SJCRH30 (cell line): Measurements from ENCODE around the gene CAMK2N2. TPM values are rescaled to one million over a fixed set of nuclear protein-coding genes. Genes with fewer than 3 reads are reported as not detected.
"Not testable (repeated sequence)": the region's sequence is repeated elsewhere in the genome, so short reads cannot be mapped to it uniquely, and the experiment has no call there.

Experiments used
- DNase-seq, 2 experiments: peaks; one replicate each; pipeline ENCODE4 v3.0.0-alpha.2; 2015 to 2020
- H3K27ac ChIP-seq: fragments of 250-450 bp; sonication (Bioruptor Pico); 2 replicates; pipeline ENCODE4 v1.5.1; 2020; ENCODE audit warnings: mild to moderate bottlenecking, moderate library complexity
- H3K27me3 ChIP-seq: fragments of 250-450 bp; sonication (Bioruptor Pico); 2 replicates; pipeline ENCODE4 v1.5.1; 2020; ENCODE audit warnings: mild to moderate bottlenecking, moderate library complexity
- H3K36me3 ChIP-seq: fragments of 250-450 bp; sonication (Bioruptor Pico); 2 replicates; pipeline ENCODE4 v1.5.1; 2020; ENCODE audit warnings: mild to moderate bottlenecking, moderate library complexity
- H3K4me1 ChIP-seq: fragments of 250-450 bp; sonication (Bioruptor Pico); 2 replicates; pipeline ENCODE4 v1.5.1; 2020; ENCODE audit warnings: mild to moderate bottlenecking, moderate library complexity
- H3K4me3 ChIP-seq: fragments of 250-450 bp; sonication (Bioruptor Pico); 2 replicates; pipeline ENCODE4 v1.5.1; 2020; ENCODE audit warnings: mild to moderate bottlenecking, moderate library complexity
- H3K9me3 ChIP-seq: fragments of 250-450 bp; sonication (Bioruptor Pico); replicated peaks from 2 replicates; pipeline ENCODE4 v1.5.1; 2020; ENCODE audit warnings: mild to moderate bottlenecking, moderate library complexity
- total RNA-seq: library from RNA; depleted of rRNA; stranded (reverse); fragments of >200 nt; shearing (Covaris generic); gene quantifications from 2 replicates; pipeline ENCODE4 v1.2.3, GENCODE V29; 2014

CAMK2N2 gene
- total RNA-seq, 1 experiment from 2014 or later: 6.0 TPM

DNA sequence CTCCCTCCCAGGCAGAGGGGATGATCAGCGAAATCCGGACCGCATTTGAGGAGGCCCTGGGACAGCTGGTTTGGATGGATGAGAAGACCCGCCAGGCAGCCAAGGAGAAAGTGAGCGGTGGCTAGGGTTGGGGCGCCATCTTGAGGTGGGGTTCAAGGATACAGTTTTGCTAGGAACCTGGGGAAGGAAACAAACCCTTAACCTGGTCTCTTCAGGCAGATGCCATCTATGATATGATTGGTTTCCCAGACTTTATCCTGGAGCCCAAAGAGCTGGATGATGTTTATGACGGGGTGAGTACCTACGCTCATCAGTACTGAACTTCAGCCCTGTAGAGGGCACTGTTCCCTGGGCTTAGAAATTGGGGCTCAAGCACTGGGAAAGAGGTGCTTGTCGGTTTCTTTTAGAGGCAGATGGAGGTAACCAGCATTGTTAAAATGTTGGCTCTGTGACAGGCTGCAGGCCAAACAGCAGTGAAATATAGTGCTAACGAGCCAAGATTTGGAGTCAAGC is 28.1 kb upstream of the CAMK2N2 start:
- Histone ChIP-seq H3K9me3 (no peaks in the 10 kb centered on the region), H3K27me3 (no peaks in the 10 kb centered on the region; the same call in 1 of the 2 replicates), H3K27ac (no peak overlapping the region), H3K4me3 (no peak overlapping the region), H3K36me3 (no peaks in the 10 kb centered on the region), H3K4me1 (no peaks in the 10 kb centered on the region)
- peak; percentile 79 to 88 for DNase-seq

DNA sequence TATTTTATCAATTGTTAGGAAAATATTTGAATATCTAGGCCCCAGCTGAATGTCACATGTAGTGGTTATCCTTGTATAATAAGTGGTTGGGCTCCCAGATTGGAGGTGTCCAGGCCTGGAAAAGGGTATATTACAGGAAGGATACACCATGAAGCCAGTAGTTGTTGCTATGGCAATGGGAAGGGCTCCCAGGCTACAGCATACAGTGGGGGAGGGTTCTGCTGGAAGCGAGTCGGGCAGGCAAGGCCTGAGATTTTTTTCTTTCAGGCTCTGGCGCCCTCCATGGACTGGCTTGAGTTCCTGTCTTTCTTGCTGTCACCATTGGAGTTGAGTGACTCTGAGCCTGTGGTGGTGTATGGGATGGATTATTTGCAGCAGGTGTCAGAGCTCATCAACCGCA is 23.3 kb upstream of the CAMK2N2 start:
- H3K36me3 ChIP-seq: no peaks in the 10 kb centered on the region
- H3K4me3 ChIP-seq: no peak overlapping the region
- no peak overlapping the region for H3K27ac ChIP-seq
- H3K27me3 ChIP-seq: no peaks in the 10 kb centered on the region
- H3K4me1 ChIP-seq: no peaks in the 10 kb centered on the region
- peak; percentile 64 to 69 for DNase-seq
- H3K9me3 ChIP-seq: no peaks in the 10 kb centered on the region

DNA sequence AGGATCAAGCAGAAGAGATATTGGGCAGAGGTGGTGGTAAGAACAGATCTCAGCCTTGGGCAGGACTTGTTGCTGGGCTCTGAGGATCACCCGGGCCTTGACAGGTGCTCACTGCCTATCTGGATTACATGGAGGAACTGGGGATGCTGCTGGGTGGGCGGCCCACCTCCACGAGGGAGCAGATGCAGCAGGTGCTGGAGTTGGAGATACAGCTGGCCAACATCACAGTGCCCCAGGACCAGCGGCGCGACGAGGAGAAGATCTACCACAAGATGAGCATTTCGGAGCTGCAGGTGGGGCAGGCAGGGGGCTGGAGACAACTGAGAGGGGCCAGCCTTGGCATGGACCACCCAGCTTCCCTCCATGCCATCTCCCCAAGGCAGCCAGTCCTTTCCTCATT is 22.3 kb upstream of the CAMK2N2 start:
- Histone ChIP-seq H3K27ac (no peak overlapping the region), H3K27me3 (no peaks in the 10 kb centered on the region), H3K4me1 (no peaks in the 10 kb centered on the region), H3K9me3 (no peaks in the 10 kb centered on the region), H3K4me3 (no peak overlapping the region), H3K36me3 (no peaks in the 10 kb centered on the region)
- no peak for DNase-seq

DNA sequence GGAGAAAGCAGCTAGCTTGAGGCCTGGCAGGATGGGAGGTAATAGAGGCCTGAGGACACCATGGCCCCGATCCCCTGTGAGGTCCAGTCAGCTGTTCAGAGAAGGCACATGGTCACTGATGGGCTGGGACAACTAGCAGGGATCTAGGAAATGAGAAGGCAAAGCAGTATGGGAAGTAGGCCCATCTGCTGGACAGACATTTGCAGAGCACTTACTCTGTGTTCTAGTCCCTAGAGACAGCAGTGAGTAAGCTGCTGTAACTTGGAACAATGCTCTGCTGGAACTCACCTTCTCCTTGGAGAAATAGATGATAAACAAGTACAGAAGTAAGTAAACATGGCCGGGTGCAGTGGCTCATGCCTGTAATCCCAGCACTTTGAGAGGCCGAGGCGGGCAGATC is 21.6 kb upstream of the CAMK2N2 start:
- H3K27me3 ChIP-seq: no peaks in the 10 kb centered on the region

DNA sequence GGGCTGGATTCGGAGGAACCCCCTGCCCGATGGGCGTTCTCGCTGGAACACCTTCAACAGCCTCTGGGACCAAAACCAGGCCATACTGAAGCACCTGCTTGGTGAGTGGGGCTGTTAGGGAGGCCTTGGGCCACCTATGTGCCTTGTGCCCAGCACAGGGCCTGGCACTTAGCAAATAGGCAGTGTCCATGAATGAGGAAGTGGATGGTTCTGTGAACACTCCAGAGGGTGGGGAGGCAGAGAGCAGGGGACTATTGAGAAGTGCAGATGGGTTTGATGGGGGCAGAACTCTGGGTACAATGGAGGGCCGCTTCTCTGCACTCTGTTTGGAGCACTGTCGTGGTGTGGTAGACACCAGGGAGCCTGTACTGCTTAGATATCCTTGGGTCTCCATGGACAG is 16.0 kb upstream of the CAMK2N2 start:
- Histone ChIP-seq H3K27ac (no peak overlapping the region), H3K27me3 (peaks cover 20% of the 10 kb centered on the region)
- no peak for DNase-seq

More for the DNA sequence above, 21.6 kb upstream of the CAMK2N2 start:
- no peaks in the 10 kb centered on the region for H3K4me1 ChIP-seq
- DNase-seq: no peak
- H3K4me3 ChIP-seq: no peak overlapping the region
- H3K36me3 ChIP-seq: no peaks in the 10 kb centered on the region
- H3K27ac ChIP-seq: no peak overlapping the region
- H3K9me3 ChIP-seq: no peaks in the 10 kb centered on the region

DNA sequence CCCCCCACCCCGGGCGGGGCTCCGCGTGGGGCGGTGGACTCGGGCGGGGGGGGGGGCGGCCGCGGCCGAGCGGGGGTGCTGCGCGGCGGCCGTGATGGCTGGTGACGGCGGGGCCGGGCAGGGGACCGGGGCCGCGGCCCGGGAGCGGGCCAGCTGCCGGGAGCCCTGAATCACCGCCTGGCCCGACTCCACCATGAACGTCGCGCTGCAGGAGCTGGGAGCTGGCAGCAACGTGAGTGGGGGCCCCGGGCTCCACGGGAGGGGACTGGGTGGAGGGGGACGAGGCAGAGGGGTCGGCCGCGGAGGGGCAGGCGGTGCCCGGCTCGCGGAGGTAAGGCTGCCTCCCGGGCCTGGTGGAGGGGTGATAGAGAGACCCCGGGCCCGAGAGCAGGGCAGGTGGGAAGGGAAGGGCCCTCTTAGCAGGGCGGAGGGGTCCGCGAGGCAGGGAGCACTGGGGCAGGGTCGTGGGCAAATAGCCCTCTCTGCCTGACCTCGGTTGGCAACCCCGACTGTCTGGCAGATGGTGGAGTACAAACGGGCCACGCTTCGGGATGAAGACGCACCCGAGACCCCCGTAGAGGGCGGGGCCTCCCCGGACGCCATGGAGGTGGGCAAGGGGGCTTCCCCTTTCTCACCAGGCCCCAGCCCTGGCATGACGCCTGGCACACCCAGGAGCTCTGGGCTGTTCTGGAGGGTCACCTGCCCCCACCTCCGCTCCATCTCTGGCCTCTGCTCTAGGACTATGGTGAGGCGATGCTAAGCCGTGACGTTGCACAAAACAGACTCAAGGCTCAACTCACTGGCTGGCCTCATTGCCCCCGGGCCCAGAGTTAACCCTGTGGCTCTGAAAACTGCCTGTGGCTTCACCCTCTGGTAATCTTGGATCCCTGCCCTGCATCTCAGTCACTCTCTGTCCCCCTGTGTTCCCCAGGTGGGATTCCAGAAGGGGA is 14.9 kb upstream of the CAMK2N2 start, which contains the start of gene ECE2:
Gene ECE2 (plus strand): TSS at position 62 of the 950 bp plus-strand sequence. CDS start 132 bp downstream, at position 194.
- H3K4me1 ChIP-seq: no peaks in the 10 kb centered on the region
- no peak within 1 kb of the TSS for H3K27ac ChIP-seq
- DNase-seq: no peak
- no peak within 1 kb of the TSS for H3K4me3 ChIP-seq
- no peaks in the 10 kb centered on the region for H3K36me3 ChIP-seq
- H3K27me3 ChIP-seq: peaks cover 20% of the 10 kb centered on the region
- H3K9me3 ChIP-seq: no peaks in the 10 kb centered on the region

More for the DNA sequence above, 16.0 kb upstream of the CAMK2N2 start:
- no peaks in the 10 kb centered on the region for H3K9me3 ChIP-seq
- no peaks in the 10 kb centered on the region for H3K4me1 ChIP-seq
- H3K4me3 ChIP-seq: no peak overlapping the region
- H3K36me3 ChIP-seq: no peaks in the 10 kb centered on the region

DNA sequence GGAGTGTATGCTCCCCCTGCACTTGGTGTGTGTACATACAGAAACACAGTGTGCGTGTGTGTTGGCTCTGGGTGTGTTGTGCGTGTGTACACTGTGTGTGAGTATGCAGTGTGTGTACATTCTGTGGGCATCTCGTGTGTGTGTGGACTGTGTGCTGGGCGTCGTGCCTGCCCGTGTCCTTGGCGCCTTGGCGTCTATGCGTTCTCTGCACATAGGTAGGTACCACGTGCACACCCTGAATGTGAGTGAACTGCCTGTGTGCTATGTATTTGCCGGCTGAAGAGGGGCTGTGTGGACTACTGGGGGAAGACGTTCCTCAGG is 14.0 kb upstream of the CAMK2N2 start:
- H3K4me1 ChIP-seq: no peaks in the 10 kb centered on the region
- peaks cover 20% of the 10 kb centered on the region for H3K27me3 ChIP-seq
- no peak for DNase-seq
- no peaks in the 10 kb centered on the region for H3K36me3 ChIP-seq
- no peak overlapping the region for H3K4me3 ChIP-seq
- no peaks in the 10 kb centered on the region for H3K9me3 ChIP-seq
- no peak overlapping the region for H3K27ac ChIP-seq

DNA sequence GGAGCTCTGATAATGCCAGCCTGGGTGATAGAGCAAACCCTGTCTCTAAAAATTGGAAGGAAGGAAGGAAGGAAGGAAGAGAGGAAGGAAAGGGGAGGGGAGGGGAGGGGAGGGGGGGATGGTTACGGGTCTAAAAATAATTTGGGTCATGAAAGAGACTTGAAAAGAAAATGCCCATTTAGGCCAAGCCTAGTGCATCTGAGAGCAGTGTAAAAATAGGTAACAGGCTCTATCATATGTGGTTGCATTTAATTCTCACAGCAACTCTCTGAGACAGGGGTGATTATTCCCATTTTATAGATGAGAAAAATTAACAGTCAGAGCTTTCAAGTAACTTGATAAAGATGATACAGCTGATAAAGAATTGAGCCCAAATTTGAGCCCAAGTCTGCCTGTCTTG is 10.9 kb upstream of the CAMK2N2 start:
- Histone ChIP-seq H3K4me1 (no peaks in the 10 kb centered on the region), H3K4me3 (no peak overlapping the region), H3K27me3 (peaks cover 19% of the 10 kb centered on the region), H3K27ac (no peak overlapping the region), H3K36me3 (no peaks in the 10 kb centered on the region), H3K9me3 (no peaks in the 10 kb centered on the region)
- no peak for DNase-seq

DNA sequence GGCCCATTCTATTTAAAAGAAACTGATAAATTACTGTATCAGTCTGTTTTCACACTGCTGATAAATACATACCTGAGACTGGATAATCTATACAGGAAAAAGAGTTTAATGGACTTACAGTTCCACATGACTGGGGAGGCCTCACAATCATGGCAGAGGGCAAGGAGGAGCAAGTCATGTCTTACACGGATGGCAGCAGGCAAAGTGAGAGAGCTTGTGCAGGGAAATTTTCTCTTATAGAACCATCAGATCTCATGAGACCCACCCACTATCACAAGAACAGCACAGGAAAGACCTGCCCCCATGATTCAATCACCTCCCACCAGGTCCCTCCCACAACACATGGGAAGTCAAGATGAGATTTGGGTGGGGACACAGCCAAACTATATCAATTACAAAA is 5.9 kb upstream of the CAMK2N2 start:
- H3K9me3 ChIP-seq, H3K4me1 ChIP-seq, DNase-seq, H3K36me3 ChIP-seq, H3K27me3 ChIP-seq, H3K4me3 ChIP-seq, H3K27ac ChIP-seq: not testable (repeated sequence)

DNA sequence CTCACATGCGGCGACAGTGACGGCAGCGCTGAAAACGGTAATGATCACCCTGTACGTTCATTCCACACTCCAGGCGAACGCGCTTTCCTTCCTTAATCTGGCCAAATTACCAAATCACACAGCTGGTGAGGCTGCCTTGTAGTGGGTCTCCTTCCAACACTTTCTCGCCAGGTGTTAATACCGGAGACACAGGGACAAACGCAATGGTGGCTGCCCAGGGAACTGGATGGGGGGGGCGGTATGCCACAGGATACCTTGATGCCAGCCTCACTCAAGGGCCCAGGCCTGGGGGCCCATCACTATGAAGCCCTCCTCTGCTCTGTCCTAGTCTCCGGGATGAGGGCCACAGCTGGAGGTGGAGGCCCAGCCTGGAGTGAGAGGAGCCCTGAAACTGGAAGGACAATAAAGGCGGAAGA is 1.4 kb upstream of the CAMK2N2 start:
- no peak overlapping the region for H3K27ac ChIP-seq
- no peaks in the 10 kb centered on the region for H3K36me3 ChIP-seq
- no peaks in the 10 kb centered on the region for H3K27me3 ChIP-seq
- peak overlapping the region; percentile 72 for H3K4me3 ChIP-seq
- H3K9me3 ChIP-seq: no peaks in the 10 kb centered on the region
- DNase-seq: no peak
- H3K4me1 ChIP-seq: peaks cover 3% of the 10 kb centered on the region; the same call in 1 of the 2 replicates

DNA sequence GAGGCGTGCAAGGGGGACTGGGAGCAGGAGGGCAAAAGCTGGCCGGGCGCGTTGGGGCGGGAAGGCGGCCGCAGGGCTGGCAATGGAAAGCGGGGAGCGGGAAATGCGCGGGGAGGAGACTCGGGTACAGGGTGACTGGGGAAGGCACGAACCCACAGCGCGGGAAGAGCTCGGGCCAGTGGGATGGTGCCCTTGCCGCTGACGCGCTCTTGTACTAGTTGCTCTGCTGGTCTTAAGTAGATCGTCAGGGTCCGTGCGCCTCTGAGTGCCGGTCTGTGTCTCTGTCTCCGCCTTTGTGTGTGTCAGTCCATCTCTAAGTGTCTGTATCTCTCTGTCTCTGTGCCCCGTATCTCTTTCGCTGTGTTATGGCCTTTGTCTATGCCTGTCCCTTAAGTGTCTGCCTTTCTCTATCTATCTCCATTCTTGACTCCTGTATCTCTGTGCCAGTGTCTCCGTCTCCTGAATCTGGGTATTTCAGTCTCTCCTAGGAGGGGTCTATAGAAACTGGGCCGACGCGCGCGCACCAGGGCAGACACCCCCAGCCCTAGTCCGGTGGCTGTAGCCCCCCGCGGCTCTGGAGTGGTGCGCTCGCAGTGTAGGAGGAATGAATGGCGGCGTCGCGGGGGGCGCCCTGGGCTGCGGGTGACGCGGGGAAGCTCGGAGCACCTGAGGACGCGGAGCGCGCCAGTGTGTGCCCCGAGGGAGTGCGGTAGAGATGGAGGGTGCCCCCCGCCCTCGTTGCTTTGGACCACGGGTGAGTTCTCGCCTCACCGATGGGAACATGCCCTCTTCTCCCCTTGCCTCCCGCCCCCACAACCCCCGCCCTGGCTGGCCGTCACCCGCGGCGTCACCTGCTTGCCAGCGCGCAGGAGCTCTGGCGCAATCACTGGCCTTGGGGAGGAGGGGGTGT is 756 bp upstream of the CAMK2N2 start:
- no peaks in the 10 kb centered on the region for H3K9me3 ChIP-seq
- H3K4me1 ChIP-seq: peaks cover 3% of the 10 kb centered on the region; the same call in 1 of the 2 replicates
- peak overlapping the region; percentile 72 for H3K4me3 ChIP-seq
- H3K27me3 ChIP-seq: no peaks in the 10 kb centered on the region
- peak overlapping the region; percentile 57 for H3K27ac ChIP-seq
- H3K36me3 ChIP-seq: no peaks in the 10 kb centered on the region
- peak in 1 of 2 experiments; percentile 24 for DNase-seq

DNA sequence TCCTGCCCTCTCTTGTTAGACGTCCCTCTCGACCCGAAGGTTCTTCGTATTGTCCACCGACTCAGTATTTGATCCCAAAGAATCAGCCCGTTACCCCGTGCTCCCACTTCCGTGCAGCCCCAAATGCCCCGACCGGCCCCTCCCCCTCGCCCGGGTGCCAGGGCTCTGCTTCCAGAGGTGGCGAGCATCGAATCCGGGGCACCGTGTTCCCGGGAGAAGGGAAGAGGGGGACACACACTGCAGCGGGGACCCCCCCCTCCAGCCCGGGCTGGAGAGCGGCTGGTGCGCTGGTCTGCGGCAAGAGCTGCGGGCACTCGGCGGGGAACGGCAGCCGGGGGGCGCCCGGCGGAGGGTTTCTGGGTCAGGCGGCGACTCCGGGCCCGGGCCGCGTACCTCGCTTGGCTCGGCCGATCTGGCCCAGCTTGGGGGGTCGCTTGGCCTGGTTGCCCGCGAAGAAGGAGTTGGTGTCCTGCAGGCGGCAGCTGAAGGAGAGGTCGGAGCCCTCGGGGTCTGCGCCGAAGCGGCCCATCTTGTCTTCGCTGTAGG is 556 bp downstream of the CAMK2N2 start:
- Histone ChIP-seq H3K4me1 (peaks cover 3% of the 10 kb centered on the region; the same call in 1 of the 2 replicates), H3K27me3 (no peaks in the 10 kb centered on the region), H3K27ac (peak overlapping the region; percentile 29; the same call in 1 of the 2 replicates), H3K36me3 (no peaks in the 10 kb centered on the region), H3K4me3 (peak overlapping the region; percentile 72), H3K9me3 (no peaks in the 10 kb centered on the region)
- DNase-seq: no peak

DNA sequence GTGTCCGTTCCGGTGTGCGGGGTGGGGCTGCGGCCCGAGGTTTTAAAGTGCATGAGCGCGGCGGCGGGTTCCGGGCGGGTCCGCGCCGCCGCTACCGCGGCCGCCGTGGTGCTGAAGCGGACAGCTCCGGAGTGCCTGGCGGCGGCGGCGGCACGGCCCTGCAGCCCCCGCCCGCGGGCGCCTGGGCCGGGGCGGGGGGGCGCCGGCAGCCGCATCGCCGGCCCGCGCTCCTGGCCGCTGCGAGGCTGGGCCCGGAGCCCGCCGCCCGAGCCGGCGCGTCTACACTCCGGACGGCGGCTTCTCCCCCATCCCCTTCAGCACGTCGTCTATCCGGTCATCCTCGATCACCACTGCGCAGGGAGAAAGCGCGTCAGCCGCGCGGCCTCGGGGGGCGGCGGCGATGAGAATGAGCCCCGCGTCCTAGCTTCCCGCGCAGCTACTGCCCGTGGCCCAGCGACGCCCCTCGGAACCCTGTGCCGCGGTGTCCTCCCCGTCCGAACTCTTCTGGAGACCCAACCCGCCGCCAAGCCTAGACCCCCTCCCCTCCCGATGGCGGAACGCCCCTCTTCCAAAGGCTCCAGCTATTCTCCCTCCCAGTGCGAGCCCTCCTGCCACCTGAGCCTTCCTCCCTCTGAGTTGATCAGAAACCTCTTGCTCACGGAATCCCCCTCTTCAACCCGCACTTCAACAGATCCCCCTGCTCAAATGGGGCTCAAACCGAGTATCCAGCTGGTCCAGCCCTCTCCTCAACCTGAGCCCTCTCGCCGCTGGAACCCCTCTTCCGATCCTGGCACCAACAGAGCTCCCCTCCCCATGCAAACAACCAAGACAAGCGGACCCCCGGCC is 1.3 kb downstream of the CAMK2N2 start:
- H3K4me1 ChIP-seq: peaks cover 3% of the 10 kb centered on the region; the same call in 1 of the 2 replicates
- H3K27me3 ChIP-seq: no peaks in the 10 kb centered on the region
- no peak overlapping the region for H3K27ac ChIP-seq
- no peaks in the 10 kb centered on the region for H3K36me3 ChIP-seq
- no peak for DNase-seq
- peak overlapping the region; percentile 72 for H3K4me3 ChIP-seq
- H3K9me3 ChIP-seq: no peaks in the 10 kb centered on the region
